ENCODE measurements around the gene CLTA. TPM values are rescaled to one million over a fixed set of nuclear protein-coding genes. Genes with fewer than 3 reads are reported as not detected.

The CLTA gene
- total RNA-seq, 1 donor from 2014 or later, result 222 TPM

GRCh38 chr9:36208521-36209253, 18.0 kb downstream of the CLTA start:
- Mint-ChIP-seq H3K9me3 (no peaks in the 10 kb centered on the region), H3K36me3 (ENCODE audit: low read depth) (peaks cover 26% of the 10 kb centered on the region), H3K4me1 (peaks cover 27% of the 10 kb centered on the region), H3K27ac (ENCODE audit: unreplicated experiment) (no peak overlapping the region), H3K4me3 (no peak overlapping the region), H3K27me3 (ENCODE audit: low read depth) (no peaks in the 10 kb centered on the region)
- DNase-seq (ENCODE audit: low read depth, low spot score), result no peak
- TF ChIP-seq CTCF (conservative IDR thresholded peaks at IDR 0.05), result no peak

GRCh38 chr9:36210722-36211121, 20.0 kb downstream of the CLTA start:
- DNase-seq (ENCODE audit: low read depth, low spot score), result no peak
- Mint-ChIP-seq H3K27me3 (ENCODE audit: low read depth) (no peaks in the 10 kb centered on the region), H3K9me3 (no peaks in the 10 kb centered on the region), H3K4me3 (no peak overlapping the region), H3K36me3 (ENCODE audit: low read depth) (peaks cover 16% of the 10 kb centered on the region), H3K4me1 (peaks cover 27% of the 10 kb centered on the region), H3K27ac (ENCODE audit: unreplicated experiment) (no peak overlapping the region)
- no peak for TF ChIP-seq CTCF (conservative IDR thresholded peaks at IDR 0.05)

GRCh38 chr9:36211510-36211909, 20.8 kb downstream of the CLTA start:
- peaks cover 23% of the 10 kb centered on the region for H3K4me1 Mint-ChIP-seq
- no peaks in the 10 kb centered on the region for H3K27me3 Mint-ChIP-seq (ENCODE audit: low read depth)
- no peaks in the 10 kb centered on the region for H3K9me3 Mint-ChIP-seq
- TF ChIP-seq CTCF (conservative IDR thresholded peaks at IDR 0.05), result no peak
- H3K27ac Mint-ChIP-seq (ENCODE audit: unreplicated experiment), result no peak overlapping the region
- H3K4me3 Mint-ChIP-seq, result no peak overlapping the region
- peaks cover 16% of the 10 kb centered on the region for H3K36me3 Mint-ChIP-seq (ENCODE audit: low read depth)
- no peak for DNase-seq (ENCODE audit: low read depth, low spot score)

GRCh38 chr9:36213387-36213786, 22.7 kb downstream of the CLTA start:
- Mint-ChIP-seq H3K9me3 (no peaks in the 10 kb centered on the region), H3K4me3 (no peak overlapping the region), H3K4me1 (peaks cover 8% of the 10 kb centered on the region), H3K27me3 (ENCODE audit: low read depth) (no peaks in the 10 kb centered on the region), H3K27ac (ENCODE audit: unreplicated experiment) (no peak overlapping the region), H3K36me3 (ENCODE audit: low read depth) (peaks cover 18% of the 10 kb centered on the region)
- no peak for DNase-seq (ENCODE audit: low read depth, low spot score)
- no peak for TF ChIP-seq CTCF (conservative IDR thresholded peaks at IDR 0.05)

- H3K27ac Mint-ChIP-seq (ENCODE audit: unreplicated experiment), result no peak overlapping the region
- no peak overlapping the region for H3K4me3 Mint-ChIP-seq
- peaks cover 8% of the 10 kb centered on the region for H3K4me1 Mint-ChIP-seq
- H3K36me3 Mint-ChIP-seq (ENCODE audit: low read depth), result peaks cover 18% of the 10 kb centered on the region
- TF ChIP-seq CTCF (conservative IDR thresholded peaks at IDR 0.05), result no peak
- no peak for DNase-seq (ENCODE audit: low read depth, low spot score)
- no peaks in the 10 kb centered on the region for H3K9me3 Mint-ChIP-seq
- no peaks in the 10 kb centered on the region for H3K27me3 Mint-ChIP-seq (ENCODE audit: low read depth)
Measured at GRCh38 chr9:36213989-36214388, 23.3 kb downstream of the CLTA start.
